ENCODE results near the gene TPPP3.

The TPPP3 gene

GRCh38 chr16:67399218-67399733, 6.0 kb upstream of the TPPP3 start:
- no peaks in the 10 kb centered on the region for H3K9me3 ChIP-seq (ENCODE audit: insufficient read depth, low read depth, low read length)
- H3K4me2 ChIP-seq (ENCODE audit: low read depth, low read length, poor library complexity, severe bottlenecking): no peak overlapping the region
- H3K9me2 ChIP-seq (replicated peaks; ENCODE audit: low read depth, low read length): no peaks in the 10 kb centered on the region
- H3K4me3 ChIP-seq (ENCODE audit: low read length, poor library complexity, severe bottlenecking): no peak overlapping the region
- no peaks in the 10 kb centered on the region for H3K27me3 ChIP-seq (ENCODE audit: insufficient read depth, low read length, poor library complexity, severe bottlenecking)
- no peak; the same call in 1 of the 2 replicates for TF ChIP-seq CTCF (conservative IDR thresholded peaks at IDR 0.05; ENCODE audit: low read length)
- no peak overlapping the region for H2AFZ ChIP-seq (ENCODE audit: low read length)
- H4K20me1 ChIP-seq (ENCODE audit: insufficient read depth, low read length, poor library complexity, severe bottlenecking): no peaks in the 10 kb centered on the region
- H3K36me3 ChIP-seq (ENCODE audit: insufficient read depth, low read length): no peaks in the 10 kb centered on the region
- peaks cover 7% of the 10 kb centered on the region for H3K4me1 ChIP-seq (ENCODE audit: insufficient read depth, low read length, poor library complexity, severe bottlenecking)
- H3K9ac ChIP-seq (ENCODE audit: low read depth, low read length, poor library complexity, severe bottlenecking): no peak overlapping the region
- H3F3A ChIP-seq (ENCODE audit: low read depth): no peaks in the 10 kb centered on the region
- no peaks in the 10 kb centered on the region for H3K79me2 ChIP-seq (ENCODE audit: insufficient read depth, low read length)

- peaks cover under 1% of the 10 kb centered on the region for H3K4me1 ChIP-seq (ENCODE audit: insufficient read depth, low read length, poor library complexity, severe bottlenecking)
- H4K20me1 ChIP-seq (ENCODE audit: insufficient read depth, low read length, poor library complexity, severe bottlenecking): no peaks in the 10 kb centered on the region
- no peaks in the 10 kb centered on the region for H3K27me3 ChIP-seq (ENCODE audit: insufficient read depth, low read length, poor library complexity, severe bottlenecking)
- no peak overlapping the region for H3K4me2 ChIP-seq (ENCODE audit: low read depth, low read length, poor library complexity, severe bottlenecking)
- H2AFZ ChIP-seq (ENCODE audit: low read length): no peak overlapping the region
- H3K4me3 ChIP-seq (ENCODE audit: low read length, poor library complexity, severe bottlenecking): no peak overlapping the region
- TF ChIP-seq EZH2phosphoT487 (IDR thresholded peaks at IDR 0.05; ENCODE audit: borderline replicate concordance): no peak
- TF ChIP-seq CTCF (conservative IDR thresholded peaks at IDR 0.05; ENCODE audit: low read length): no peak
- H3K79me2 ChIP-seq (ENCODE audit: insufficient read depth, low read length): no peaks in the 10 kb centered on the region
- H3K36me3 ChIP-seq (ENCODE audit: insufficient read depth, low read length): no peaks in the 10 kb centered on the region
- H3K9me3 ChIP-seq (ENCODE audit: insufficient read depth, low read depth, low read length): no peaks in the 10 kb centered on the region
- H3K9me2 ChIP-seq (replicated peaks; ENCODE audit: low read depth, low read length): no peaks in the 10 kb centered on the region
- H3K9ac ChIP-seq (ENCODE audit: low read depth, low read length, poor library complexity, severe bottlenecking): no peak overlapping the region
- H3F3A ChIP-seq (ENCODE audit: low read depth): no peaks in the 10 kb centered on the region
Observed at GRCh38 chr16:67398546-67399217, 5.4 kb upstream of the TPPP3 start.

GRCh38 chr16:67397812-67398545, 4.7 kb upstream of the TPPP3 start:
- Histone ChIP-seq H3K4me2 (ENCODE audit: low read depth, low read length, poor library complexity, severe bottlenecking) (no peak overlapping the region), H3K27me3 (ENCODE audit: insufficient read depth, low read length, poor library complexity, severe bottlenecking) (no peaks in the 10 kb centered on the region), H3K79me2 (ENCODE audit: insufficient read depth, low read length) (no peaks in the 10 kb centered on the region), H3K9me3 (ENCODE audit: insufficient read depth, low read depth, low read length) (no peaks in the 10 kb centered on the region), H3K9ac (ENCODE audit: low read depth, low read length, poor library complexity, severe bottlenecking) (no peak overlapping the region), H3K36me3 (ENCODE audit: insufficient read depth, low read length) (no peaks in the 10 kb centered on the region), H2AFZ (ENCODE audit: low read length) (no peak overlapping the region), H3K4me1 (ENCODE audit: insufficient read depth, low read length, poor library complexity, severe bottlenecking) (no peaks in the 10 kb centered on the region), H3F3A (ENCODE audit: low read depth) (no peaks in the 10 kb centered on the region), H4K20me1 (ENCODE audit: insufficient read depth, low read length, poor library complexity, severe bottlenecking) (no peaks in the 10 kb centered on the region), H3K4me3 (ENCODE audit: low read length, poor library complexity, severe bottlenecking) (no peak overlapping the region), H3K9me2 (replicated peaks; ENCODE audit: low read depth, low read length) (no peaks in the 10 kb centered on the region)
- TF ChIP-seq EZH2phosphoT487 (IDR thresholded peaks at IDR 0.05; ENCODE audit: borderline replicate concordance) (no peak), CTCF (conservative IDR thresholded peaks at IDR 0.05; ENCODE audit: low read length) (no peak)

Measured in Loucy (cell line).